HG03442 (cell line): ENCODE results near the gene MT1B.
"Not testable (repeated sequence)": the region's sequence is repeated elsewhere in the genome, so short reads cannot be mapped to it uniquely, and the experiment has no call there.

Experiments
- ATAC-seq: cut with Tn5 transposase; IDR thresholded peaks from one replicate; pipeline ENCODE4 v1.9.1; 2021; ENCODE audit warnings: mild to moderate bottlenecking, moderate library complexity; ENCODE audit not compliant: unreplicated experiment

The MT1B gene

DNA sequence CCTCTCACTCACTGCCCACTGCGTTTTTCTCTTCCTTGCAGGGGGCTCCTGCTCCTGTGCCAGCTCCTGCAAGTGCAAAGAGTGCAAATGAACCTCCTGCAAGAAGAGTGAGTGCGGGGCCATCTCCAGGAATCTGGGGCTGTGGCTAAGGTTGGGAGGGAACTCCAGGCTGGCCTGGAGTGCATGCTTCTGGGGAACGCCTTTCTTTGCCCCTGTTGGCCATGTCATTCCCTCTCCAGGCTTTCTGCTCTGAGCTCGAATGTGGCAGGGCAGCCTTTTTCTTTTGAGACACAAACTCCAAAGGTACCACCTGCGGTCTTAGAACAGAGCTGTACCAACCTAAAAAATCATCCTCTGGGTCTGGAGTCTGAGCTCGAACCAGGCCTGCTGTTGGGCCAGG lies 33.5 kb upstream of the MT1B start:
- no peak for ATAC-seq

DNA sequence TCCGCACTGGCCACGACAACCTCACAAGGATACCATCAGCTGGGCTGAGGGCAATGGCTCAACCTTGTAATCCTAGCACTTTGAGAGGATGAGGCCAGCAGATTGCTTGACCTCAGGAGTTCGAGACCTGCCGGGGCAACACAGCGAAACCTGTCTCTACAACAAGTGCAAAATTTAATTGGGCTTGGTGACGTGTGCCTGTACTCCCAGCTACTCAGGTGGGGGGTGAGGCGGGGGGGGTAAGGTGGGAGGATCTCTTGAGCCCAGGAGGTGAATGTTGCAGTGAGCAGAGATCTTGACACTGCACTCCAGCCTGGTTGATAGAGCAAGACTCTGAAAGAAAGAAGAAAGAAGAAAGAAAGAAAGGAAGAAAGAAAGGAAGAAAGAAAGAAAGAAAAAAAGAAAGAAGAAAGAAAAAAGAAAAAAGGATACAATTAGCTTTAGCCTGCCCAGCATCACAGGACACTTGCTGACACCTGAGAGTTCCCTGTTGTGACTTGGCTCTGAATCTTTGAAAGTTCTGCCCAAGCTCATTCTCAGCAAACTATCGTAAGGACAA lies 31.3 kb upstream of the MT1B start:
- no peak for ATAC-seq

- not testable (repeated sequence) for ATAC-seq
Measured at GRCh38 chr16:56621665-56622445, 29.8 kb upstream of the MT1B start.

- not testable (repeated sequence) for ATAC-seq
Measured at GRCh38 chr16:56623184-56623583, 28.5 kb upstream of the MT1B start.

DNA sequence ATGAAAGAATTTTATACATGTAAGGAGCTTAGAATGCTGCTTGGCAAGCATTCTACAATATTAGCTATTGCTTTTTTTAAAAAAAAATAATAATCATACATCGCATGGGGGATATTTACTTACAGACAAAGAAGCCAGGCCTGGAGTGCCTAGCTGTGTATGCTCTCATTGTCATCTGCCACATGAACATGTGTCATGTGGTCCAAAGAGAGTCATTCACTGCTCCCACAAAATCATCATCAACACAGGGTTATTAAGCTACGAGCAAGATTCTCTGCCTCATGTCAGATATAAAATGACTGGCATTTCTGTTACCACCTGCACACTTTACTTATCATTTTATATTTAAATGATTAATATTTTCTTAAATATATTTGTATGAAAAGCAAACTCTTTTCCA lies 28.0 kb upstream of the MT1B start:
- ATAC-seq: no peak

- ATAC-seq: no peak
Measured at GRCh38 chr16:56625140-56625942, 26.3 kb upstream of the MT1B start, which contains the start of gene MT1E. TSS of gene MT1E (plus strand) at chr16:56625781. CDS start at chr16:56625852, 71 bp downstream.

GRCh38 chr16:56625943-56626654 lies 25.6 kb upstream of the MT1B start:
- no peak for ATAC-seq

- ATAC-seq: no peak
Measured at GRCh38 chr16:56626685-56627084, 25.0 kb upstream of the MT1B start.

- ATAC-seq: no peak
Measured at GRCh38 chr16:56628486-56629350, 23.0 kb upstream of the MT1B start.

DNA sequence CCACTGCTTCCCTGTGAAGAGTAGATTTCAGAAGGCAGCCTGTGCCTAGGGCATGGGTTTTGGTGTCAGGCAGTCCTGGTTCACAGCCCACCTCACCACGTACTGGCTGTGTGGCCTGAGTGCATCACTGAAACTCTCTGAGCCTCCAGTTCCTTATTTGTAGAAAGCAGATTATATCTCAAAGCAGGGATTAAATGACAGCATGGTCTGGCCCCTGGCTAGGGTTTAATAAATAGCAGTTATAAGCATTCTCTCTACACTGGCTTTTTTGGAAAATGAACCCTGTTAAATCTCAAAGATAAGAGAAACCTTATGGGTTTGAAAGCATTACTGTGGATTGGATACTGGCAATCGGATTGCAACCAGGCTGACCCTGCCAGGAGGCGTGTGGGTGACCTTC lies 22.2 kb upstream of the MT1B start:
- ATAC-seq: no peak

GRCh38 chr16:56630134-56630533 lies 21.6 kb upstream of the MT1B start:
- peak; percentile 89 for ATAC-seq

DNA sequence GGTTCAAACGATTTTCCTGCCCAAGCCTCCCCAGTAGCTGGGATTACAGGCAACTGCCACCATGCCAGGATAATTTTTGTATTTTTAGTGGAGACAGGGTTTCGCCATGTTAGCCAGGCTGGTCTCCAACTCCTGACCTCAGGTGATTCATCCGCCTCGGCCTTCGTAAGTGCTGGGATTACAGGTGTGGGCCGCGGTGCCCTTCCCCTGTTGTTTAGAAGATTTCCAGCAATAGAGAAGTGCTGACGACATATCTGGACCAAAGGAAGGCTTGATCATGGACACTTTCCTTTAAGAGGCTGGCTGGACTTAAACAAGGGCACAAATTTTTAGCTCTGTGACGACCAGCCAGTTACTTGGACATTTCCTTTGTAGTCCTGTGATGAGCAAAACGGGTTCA lies 20.5 kb upstream of the MT1B start:
- no peak for ATAC-seq

DNA sequence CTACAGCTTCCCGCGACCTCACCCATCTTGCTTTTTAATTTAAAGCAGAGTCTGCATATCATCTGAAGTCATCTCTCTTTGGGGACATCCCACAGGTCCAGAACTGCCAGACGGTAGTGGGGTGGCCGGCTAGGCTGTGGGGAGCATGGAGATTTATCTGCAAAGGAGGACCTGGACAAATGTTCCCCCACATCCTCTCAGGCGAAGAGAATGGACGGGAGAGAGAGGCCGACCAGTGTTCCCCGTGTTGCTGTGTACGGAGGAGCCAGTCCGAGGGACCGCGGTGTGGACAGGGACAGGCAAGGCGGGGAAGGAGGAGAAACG lies 19.9 kb upstream of the MT1B start:
- ATAC-seq: no peak

- ATAC-seq: no peak
Measured at GRCh38 chr16:56632156-56632847, 19.4 kb upstream of the MT1B start, which contains the start of gene MT1M. TSS of gene MT1M (plus strand) at chr16:56632659. CDS start at chr16:56632732, 73 bp downstream.

DNA sequence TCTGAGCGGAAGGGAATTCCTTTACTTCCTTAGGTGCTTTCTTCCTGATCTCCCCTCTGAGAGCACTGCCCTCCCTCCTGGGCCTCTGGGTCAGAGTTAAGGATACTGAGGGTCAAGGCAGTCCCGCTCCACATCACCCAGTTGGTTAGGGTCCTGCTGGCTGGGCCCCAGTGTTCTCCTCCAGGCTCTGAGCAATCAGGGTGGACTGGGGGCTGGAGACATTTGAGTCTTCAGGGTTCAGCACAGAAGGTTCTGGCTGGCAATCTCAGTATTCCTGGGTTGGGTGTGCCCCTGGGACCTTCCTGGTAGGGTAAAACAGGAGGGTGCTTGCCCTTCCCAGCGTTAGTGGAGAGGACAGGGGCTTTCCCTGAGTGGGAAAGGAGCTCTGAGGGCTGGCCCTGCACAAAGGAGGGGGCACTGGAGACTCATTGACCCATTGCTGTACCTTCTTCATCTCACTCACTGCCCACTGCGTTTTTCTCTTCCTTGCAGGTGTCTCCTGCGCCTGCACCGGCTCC lies 18.8 kb upstream of the MT1B start:
- no peak for ATAC-seq

GRCh38 chr16:56633535-56633934 lies 18.2 kb upstream of the MT1B start:
- no peak for ATAC-seq

DNA sequence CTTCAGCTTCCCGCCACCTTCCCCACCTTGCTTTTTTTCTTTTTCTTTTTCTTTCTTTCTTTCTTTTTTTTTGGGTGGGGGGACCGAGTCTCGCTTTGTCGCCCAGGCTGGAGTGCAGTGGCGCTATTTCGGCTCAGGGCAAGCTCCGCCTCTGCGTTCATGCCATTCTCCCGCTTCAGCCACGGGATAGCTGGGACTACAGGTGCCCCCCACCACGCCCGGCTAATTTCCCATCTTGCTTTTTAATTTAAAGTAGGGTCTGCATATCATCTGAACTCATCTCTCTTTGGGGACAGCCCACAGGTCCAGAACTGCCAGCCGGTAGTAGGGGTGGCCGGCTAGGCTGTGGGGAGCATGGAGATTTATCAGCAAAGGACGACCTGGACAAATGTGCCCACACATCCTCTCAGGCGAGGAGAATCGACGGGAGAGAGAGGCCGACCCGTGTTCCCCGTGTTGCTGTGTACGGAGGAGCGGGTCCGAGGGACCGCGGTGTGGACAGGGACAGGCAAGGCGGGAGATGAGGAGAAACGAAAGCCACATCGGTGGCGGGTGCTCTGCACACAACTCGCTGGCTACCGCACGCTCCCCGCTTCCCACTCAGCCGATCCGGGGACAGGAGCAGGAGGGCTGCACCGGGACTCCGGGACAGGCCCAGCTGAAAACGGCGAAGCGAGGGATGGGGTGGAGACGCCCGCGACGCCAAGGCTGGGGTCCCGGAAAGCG lies 16.8 kb upstream of the MT1B start:
- no peak for ATAC-seq

- no peak for ATAC-seq
Measured at GRCh38 chr16:56635441-56635967, 16.2 kb upstream of the MT1B start.
